Ishikawa (cell line): ENCODE measurements around the gene RTN4RL2.

Source experiments
- CEBPB ChIP-seq: IDR thresholded peaks from 2 replicates; pipeline ENCODE4 v1.6.1; 2012
- CREB1 ChIP-seq: IDR thresholded peaks from 2 replicates; pipeline ENCODE4 v1.6.1; 2012; ENCODE audit warnings: low read depth
- EGR1 ChIP-seq: IDR thresholded peaks from 2 replicates; pipeline ENCODE4 v1.6.1; 2012
- EP300 ChIP-seq: IDR thresholded peaks from 2 replicates; pipeline ENCODE4 v1.6.1; 2012; ENCODE audit warnings: borderline replicate concordance
- FOXM1 ChIP-seq: IDR thresholded peaks from 2 replicates; pipeline ENCODE4 v1.6.1; 2012; ENCODE audit warnings: low read depth, borderline replicate concordance
- NFIC ChIP-seq: IDR thresholded peaks from 2 replicates; pipeline ENCODE4 v1.6.1; 2012
- RAD21 ChIP-seq: IDR thresholded peaks from 2 replicates; pipeline ENCODE4 v1.6.1; 2012; ENCODE audit warnings: low read depth
- TAF1 ChIP-seq: IDR thresholded peaks from 2 replicates; pipeline ENCODE4 v1.6.1; 2012; ENCODE audit warnings: low read depth, mild to moderate bottlenecking
- TCF12 ChIP-seq: IDR thresholded peaks from 2 replicates; pipeline ENCODE4 v1.6.1; 2012; ENCODE audit warnings: low read depth
- TEAD4 ChIP-seq: IDR thresholded peaks from 2 replicates; pipeline ENCODE4 v1.6.1; 2012
- YY1 ChIP-seq: IDR thresholded peaks from 2 replicates; pipeline ENCODE4 v1.6.1; 2012; ENCODE audit warnings: low read depth
- ZBTB7A ChIP-seq: IDR thresholded peaks from 2 replicates; pipeline ENCODE4 v1.6.1; 2012; ENCODE audit warnings: low read depth
- TF ChIP-seq, protein P1 (sequence below): IDR thresholded peaks from 2 replicates; pipeline ENCODE4 v1.6.1; 2012; ENCODE audit warnings: low read depth, mild to moderate bottlenecking
- TF ChIP-seq, protein P2 (sequence below): IDR thresholded peaks from 2 replicates; pipeline ENCODE4 v1.6.1; 2012
- TF ChIP-seq, protein P3 (sequence below): IDR thresholded peaks from 2 replicates; pipeline ENCODE4 v1.6.1; 2012

The RTN4RL2 gene

DNA sequence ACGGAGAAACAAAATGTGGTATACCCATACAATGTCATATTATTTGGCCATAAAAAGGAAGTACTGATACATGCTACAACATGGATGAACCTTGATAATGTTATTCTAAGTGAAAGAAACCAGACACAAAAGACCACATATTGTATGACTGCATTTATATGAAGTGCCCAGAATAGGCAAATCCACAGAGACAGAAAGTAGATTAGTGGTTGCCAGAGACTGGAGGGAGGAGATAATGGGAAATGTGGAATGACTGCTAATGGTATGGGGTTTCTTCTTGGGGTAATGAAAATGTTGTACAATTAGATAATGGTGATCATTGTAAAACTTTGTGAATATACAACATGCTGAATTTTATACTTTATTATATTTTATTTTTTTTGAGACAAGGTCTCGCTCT is 60.8 kb downstream of the RTN4RL2 start:
- TF ChIP-seq CEBPB (no peak), FOXM1 (no peak), TEAD4 (no peak), NFIC (no peak), CREB1 (no peak), ZBTB7A (no peak), RAD21 (no peak), EP300 (no peak), TAF1 (no peak), YY1 (no peak), TCF12 (no peak), EGR1 (no peak)
- TF ChIP-seq, protein P1, sequence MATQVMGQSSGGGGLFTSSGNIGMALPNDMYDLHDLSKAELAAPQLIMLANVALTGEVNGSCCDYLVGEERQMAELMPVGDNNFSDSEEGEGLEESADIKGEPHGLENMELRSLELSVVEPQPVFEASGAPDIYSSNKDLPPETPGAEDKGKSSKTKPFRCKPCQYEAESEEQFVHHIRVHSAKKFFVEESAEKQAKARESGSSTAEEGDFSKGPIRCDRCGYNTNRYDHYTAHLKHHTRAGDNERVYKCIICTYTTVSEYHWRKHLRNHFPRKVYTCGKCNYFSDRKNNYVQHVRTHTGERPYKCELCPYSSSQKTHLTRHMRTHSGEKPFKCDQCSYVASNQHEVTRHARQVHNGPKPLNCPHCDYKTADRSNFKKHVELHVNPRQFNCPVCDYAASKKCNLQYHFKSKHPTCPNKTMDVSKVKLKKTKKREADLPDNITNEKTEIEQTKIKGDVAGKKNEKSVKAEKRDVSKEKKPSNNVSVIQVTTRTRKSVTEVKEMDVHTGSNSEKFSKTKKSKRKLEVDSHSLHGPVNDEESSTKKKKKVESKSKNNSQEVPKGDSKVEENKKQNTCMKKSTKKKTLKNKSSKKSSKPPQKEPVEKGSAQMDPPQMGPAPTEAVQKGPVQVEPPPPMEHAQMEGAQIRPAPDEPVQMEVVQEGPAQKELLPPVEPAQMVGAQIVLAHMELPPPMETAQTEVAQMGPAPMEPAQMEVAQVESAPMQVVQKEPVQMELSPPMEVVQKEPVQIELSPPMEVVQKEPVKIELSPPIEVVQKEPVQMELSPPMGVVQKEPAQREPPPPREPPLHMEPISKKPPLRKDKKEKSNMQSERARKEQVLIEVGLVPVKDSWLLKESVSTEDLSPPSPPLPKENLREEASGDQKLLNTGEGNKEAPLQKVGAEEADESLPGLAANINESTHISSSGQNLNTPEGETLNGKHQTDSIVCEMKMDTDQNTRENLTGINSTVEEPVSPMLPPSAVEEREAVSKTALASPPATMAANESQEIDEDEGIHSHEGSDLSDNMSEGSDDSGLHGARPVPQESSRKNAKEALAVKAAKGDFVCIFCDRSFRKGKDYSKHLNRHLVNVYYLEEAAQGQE, result no peak
- TF ChIP-seq, protein P2, sequence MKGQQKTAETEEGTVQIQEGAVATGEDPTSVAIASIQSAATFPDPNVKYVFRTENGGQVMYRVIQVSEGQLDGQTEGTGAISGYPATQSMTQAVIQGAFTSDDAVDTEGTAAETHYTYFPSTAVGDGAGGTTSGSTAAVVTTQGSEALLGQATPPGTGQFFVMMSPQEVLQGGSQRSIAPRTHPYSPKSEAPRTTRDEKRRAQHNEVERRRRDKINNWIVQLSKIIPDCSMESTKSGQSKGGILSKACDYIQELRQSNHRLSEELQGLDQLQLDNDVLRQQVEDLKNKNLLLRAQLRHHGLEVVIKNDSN, result no peak
- TF ChIP-seq, protein P3, sequence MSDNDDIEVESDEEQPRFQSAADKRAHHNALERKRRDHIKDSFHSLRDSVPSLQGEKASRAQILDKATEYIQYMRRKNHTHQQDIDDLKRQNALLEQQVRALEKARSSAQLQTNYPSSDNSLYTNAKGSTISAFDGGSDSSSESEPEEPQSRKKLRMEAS, result no peak

DNA sequence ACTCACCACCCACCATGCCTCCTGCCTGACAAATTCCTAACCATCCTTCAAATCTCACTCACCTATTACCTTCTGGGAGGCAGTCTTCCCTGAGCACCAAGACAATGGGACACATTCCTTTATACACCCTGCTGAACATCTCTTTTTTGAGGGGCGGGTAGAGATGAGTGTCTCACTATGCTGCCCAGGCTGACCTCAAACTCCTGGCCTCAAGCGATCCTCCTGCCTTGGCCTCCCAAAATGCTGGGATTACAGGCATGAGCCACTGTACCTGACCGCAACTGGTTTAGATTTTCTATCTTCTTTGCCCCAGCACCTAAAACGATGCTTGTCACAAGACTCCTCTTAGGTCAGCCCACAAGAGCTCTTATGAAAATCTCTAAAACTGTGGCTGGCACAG is 63.1 kb downstream of the RTN4RL2 start:
- TF ChIP-seq, protein P3, result no peak
- TF ChIP-seq CREB1 (no peak), CEBPB (no peak), EGR1 (no peak), NFIC (no peak), RAD21 (no peak), TAF1 (no peak), EP300 (no peak), ZBTB7A (no peak), TCF12 (no peak), YY1 (no peak), TEAD4 (no peak), FOXM1 (no peak)
- TF ChIP-seq, protein P2, result no peak
- TF ChIP-seq, protein P1, result no peak
